ENCODE results near the gene PPP2R5C. TPM values are rescaled to one million over a fixed set of nuclear protein-coding genes. Genes with fewer than 3 reads are reported as not detected.

The PPP2R5C gene
- total and polyA plus RNA-seq, 2 of the 4 experiments (the other 2 are of a cell fraction): 65.9 to 78.7 TPM

DNA sequence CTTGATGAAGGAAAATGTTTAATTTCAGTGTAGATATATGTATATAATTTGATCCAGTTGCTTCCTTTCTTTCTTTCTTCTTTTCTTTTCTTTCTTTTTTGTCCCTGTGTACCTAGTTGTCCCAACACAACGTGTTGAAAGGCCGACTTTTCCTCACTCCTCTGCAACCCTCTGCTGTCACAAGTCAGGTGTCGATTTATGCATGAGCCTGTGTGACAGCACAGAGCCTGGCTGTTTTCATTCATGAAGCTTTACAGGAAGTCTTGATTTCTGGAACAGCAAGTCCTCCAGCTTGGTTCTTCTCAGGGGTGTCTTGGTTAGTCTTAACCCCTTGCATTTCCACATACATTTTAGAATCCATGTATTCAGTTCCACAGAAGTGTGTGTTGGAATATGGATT, 88.1 kb downstream of the PPP2R5C start:
- H2BK120ac ChIP-seq (ENCODE audit: low read depth, low read length): no peak overlapping the region
- H4K20me1 ChIP-seq (ENCODE audit: insufficient read depth, low read length): peaks cover 59% of the 10 kb centered on the region
- no peak overlapping the region for H2BK20ac ChIP-seq (ENCODE audit: low read depth, low read length)
- H3K27me3 ChIP-seq (ENCODE audit: control insufficient read depth, insufficient read depth, low read length): no peaks in the 10 kb centered on the region
- ChIA-PET POLR2A (ENCODE audit: unreplicated experiment) (no interaction called here), CTCF (no interaction called here)
- H4K91ac ChIP-seq (ENCODE audit: insufficient read depth, low read depth, low read length): no peak overlapping the region
- in situ Hi-C loops (cut with MboI; ENCODE audit: low sequenced_read_pairs): no loop called here
- BruUV-seq (replicated peaks): no TSS peak
- intact Hi-C loops (cut with micrococcal nuclease): no loop called here
- H3K9ac ChIP-seq (ENCODE audit: low read depth, low read length): no peak overlapping the region
- no peak for ATAC-seq (ENCODE audit: low read depth)
- no peak overlapping the region for H2AFZ ChIP-seq (replicated peaks; ENCODE audit: low read length, poor library complexity)
- dilution Hi-C loops (cut with HindIII; ENCODE audit: low sequenced_read_pairs, unreplicated experiment): no loop called here
- H3K14ac ChIP-seq (replicated peaks; ENCODE audit: low read depth, low read length): no peak overlapping the region
- H3K79me1 ChIP-seq (ENCODE audit: low read depth in 1 of 2, low read length in 2 of 2): peaks cover 50 to 76% of the 10 kb centered on the region in 2 experiments
- no peaks in the 10 kb centered on the region for H3K4me1 ChIP-seq (ENCODE audit: control insufficient read depth, insufficient read depth, low read length)
- H3K36me3 ChIP-seq (ENCODE audit: control insufficient read depth, insufficient read depth, low read length): peaks cover 2% of the 10 kb centered on the region; the same call in 1 of the 2 replicates
- no peak overlapping the region for H3K4ac ChIP-seq (ENCODE audit: low read depth, low read length)
- H3K9me3 ChIP-seq (ENCODE audit: control insufficient read depth, insufficient read depth, low read length): no peaks in the 10 kb centered on the region
- TF ChIP-seq FOS (IDR thresholded peaks at IDR 0.05; ENCODE audit: low read depth, low read length): no peak
- TF ChIP-seq BHLHE40 (IDR thresholded peaks at IDR 0.05; ENCODE audit: low read depth, low read length): no peak
- no peak for TF ChIP-seq RCOR1 (IDR thresholded peaks at IDR 0.05; ENCODE audit: insufficient replicate concordance, low read length)
- no peak for TF ChIP-seq RFX5 (IDR thresholded peaks at IDR 0.05; ENCODE audit: low read depth, low read length)
- no peak for TF ChIP-seq MAZ (IDR thresholded peaks at IDR 0.05; ENCODE audit: borderline replicate concordance, low read depth, low read length)
- TF ChIP-seq NFE2L2 (IDR thresholded peaks at IDR 0.05; ENCODE audit: low read depth, low read length): no peak
- no peak for TF ChIP-seq RAD21 (IDR thresholded peaks at IDR 0.05; ENCODE audit: low read length)
- TF ChIP-seq MAFK (IDR thresholded peaks at IDR 0.05; ENCODE audit: low read depth, low read length): no peak
- no peak for TF ChIP-seq POLR2A (IDR thresholded peaks at IDR 0.05; ENCODE audit: low read depth, low read length)
- no peak for TF ChIP-seq CEBPB (IDR thresholded peaks at IDR 0.05; ENCODE audit: low read depth, low read length)
- TF ChIP-seq MXI1 (IDR thresholded peaks at IDR 0.05; ENCODE audit: borderline replicate concordance, low read depth, low read length): no peak
- no peak for TF ChIP-seq SMC3 (IDR thresholded peaks at IDR 0.05; ENCODE audit: low read depth, low read length)
- TF ChIP-seq, protein P1, sequence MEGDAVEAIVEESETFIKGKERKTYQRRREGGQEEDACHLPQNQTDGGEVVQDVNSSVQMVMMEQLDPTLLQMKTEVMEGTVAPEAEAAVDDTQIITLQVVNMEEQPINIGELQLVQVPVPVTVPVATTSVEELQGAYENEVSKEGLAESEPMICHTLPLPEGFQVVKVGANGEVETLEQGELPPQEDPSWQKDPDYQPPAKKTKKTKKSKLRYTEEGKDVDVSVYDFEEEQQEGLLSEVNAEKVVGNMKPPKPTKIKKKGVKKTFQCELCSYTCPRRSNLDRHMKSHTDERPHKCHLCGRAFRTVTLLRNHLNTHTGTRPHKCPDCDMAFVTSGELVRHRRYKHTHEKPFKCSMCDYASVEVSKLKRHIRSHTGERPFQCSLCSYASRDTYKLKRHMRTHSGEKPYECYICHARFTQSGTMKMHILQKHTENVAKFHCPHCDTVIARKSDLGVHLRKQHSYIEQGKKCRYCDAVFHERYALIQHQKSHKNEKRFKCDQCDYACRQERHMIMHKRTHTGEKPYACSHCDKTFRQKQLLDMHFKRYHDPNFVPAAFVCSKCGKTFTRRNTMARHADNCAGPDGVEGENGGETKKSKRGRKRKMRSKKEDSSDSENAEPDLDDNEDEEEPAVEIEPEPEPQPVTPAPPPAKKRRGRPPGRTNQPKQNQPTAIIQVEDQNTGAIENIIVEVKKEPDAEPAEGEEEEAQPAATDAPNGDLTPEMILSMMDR (conservative IDR thresholded peaks at IDR 0.05; ENCODE audit: low read depth, low read length): no peak
- TF ChIP-seq CHD1 (IDR thresholded peaks at IDR 0.05; ENCODE audit: low read depth, low read length): no peak
- TF ChIP-seq, protein P2, sequence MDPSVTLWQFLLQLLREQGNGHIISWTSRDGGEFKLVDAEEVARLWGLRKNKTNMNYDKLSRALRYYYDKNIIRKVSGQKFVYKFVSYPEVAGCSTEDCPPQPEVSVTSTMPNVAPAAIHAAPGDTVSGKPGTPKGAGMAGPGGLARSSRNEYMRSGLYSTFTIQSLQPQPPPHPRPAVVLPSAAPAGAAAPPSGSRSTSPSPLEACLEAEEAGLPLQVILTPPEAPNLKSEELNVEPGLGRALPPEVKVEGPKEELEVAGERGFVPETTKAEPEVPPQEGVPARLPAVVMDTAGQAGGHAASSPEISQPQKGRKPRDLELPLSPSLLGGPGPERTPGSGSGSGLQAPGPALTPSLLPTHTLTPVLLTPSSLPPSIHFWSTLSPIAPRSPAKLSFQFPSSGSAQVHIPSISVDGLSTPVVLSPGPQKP (IDR thresholded peaks at IDR 0.05; ENCODE audit: borderline replicate concordance, low read depth, low read length): no peak
- TF ChIP-seq, protein P3, sequence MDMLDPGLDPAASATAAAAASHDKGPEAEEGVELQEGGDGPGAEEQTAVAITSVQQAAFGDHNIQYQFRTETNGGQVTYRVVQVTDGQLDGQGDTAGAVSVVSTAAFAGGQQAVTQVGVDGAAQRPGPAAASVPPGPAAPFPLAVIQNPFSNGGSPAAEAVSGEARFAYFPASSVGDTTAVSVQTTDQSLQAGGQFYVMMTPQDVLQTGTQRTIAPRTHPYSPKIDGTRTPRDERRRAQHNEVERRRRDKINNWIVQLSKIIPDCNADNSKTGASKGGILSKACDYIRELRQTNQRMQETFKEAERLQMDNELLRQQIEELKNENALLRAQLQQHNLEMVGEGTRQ (IDR thresholded peaks at IDR 0.05; ENCODE audit: low read depth, low read length): no peak
- no peak overlapping the region for H2BK5ac ChIP-seq (ENCODE audit: low read depth, low read length, poor library complexity, severe bottlenecking)
- 58% methylated on average over 3 of the region's 3 CpGs; no CpG with 5 or more reads in 1 of the 2 experiments for WGBS, 2 experiments (ENCODE audit: extremely low coverage in 2 of 2, insufficient read length in 1 of 2)
- H2AK9ac ChIP-seq (replicated peaks; ENCODE audit: low read depth, low read length, poor library complexity): no peak overlapping the region
- no peak overlapping the region for H4K5ac ChIP-seq (ENCODE audit: low read depth, low read length)
- no peak overlapping the region for H3K4me2 ChIP-seq (ENCODE audit: low read depth, low read length)
- no peak overlapping the region for H3K27ac ChIP-seq (ENCODE audit: insufficient read depth, low read length)
- H4K8ac ChIP-seq (ENCODE audit: low read depth in 2 of 2, low read length in 2 of 2): no peak overlapping the region
- no peak overlapping the region for H2BK15ac ChIP-seq (ENCODE audit: low read depth, low read length)
- no peak overlapping the region for H3K18ac ChIP-seq (ENCODE audit: low read depth, low read length)
- no peak overlapping the region for H3K4me3 ChIP-seq (ENCODE audit: insufficient read depth, low read depth, low read length)
- no peak overlapping the region for H2AK5ac ChIP-seq (ENCODE audit: low read depth, low read length)
- DNase-seq: no peak
- no peak overlapping the region for H3K23ac ChIP-seq (ENCODE audit: low read depth, low read length)
- H3K9me1 ChIP-seq (ENCODE audit: insufficient read depth, low read length): peaks cover 25% of the 10 kb centered on the region
- H3K56ac ChIP-seq (ENCODE audit: extremely low read depth, insufficient read depth, low read length): no peak overlapping the region
